Hepatocyte (in vitro differentiated cells): ENCODE results near the gene GPM6B. TPM values are rescaled to one million over a fixed set of nuclear protein-coding genes. Genes with fewer than 3 reads are reported as not detected.

Experiments
- DNase-seq: peaks from one replicate; pipeline ENCODE4 v3.0.0-alpha.2; 2016; ENCODE audit warnings: low spot score
- H2AFZ ChIP-seq: fragments of 200-600 bp; sonication (generic); 2 replicates; pipeline ENCODE4 v1.6.0; 2016; ENCODE audit warnings: antibody characterized with exemption, mild to moderate bottlenecking
- H3K27ac ChIP-seq: fragments of 200-600 bp; sonication (generic); 2 replicates; pipeline ENCODE4 v1.5.1; 2016; ENCODE audit warnings: mild to moderate bottlenecking
- H3K27me3 ChIP-seq: fragments of 200-600 bp; sonication (generic); 2 replicates; pipeline ENCODE4 v1.6.1; 2016
- H3K36me3 ChIP-seq: fragments of 200-600 bp; sonication (generic); replicated peaks from 2 replicates; pipeline ENCODE4 v1.5.1; 2016; ENCODE audit warnings: low read depth; ENCODE audit not compliant: insufficient read depth
- H3K4me1 ChIP-seq: fragments of 200-600 bp; sonication (generic); 2 replicates; pipeline ENCODE4 v1.5.1; 2016; ENCODE audit warnings: mild to moderate bottlenecking, moderate library complexity; ENCODE audit not compliant: insufficient read depth
- H3K4me2 ChIP-seq: fragments of 200-600 bp; sonication (generic); 2 replicates; pipeline ENCODE4 v1.6.0; 2016
- H3K4me3 ChIP-seq: fragments of 200-600 bp; sonication (generic); 2 replicates; pipeline ENCODE4 v1.5.1; 2016; ENCODE audit warnings: mild to moderate bottlenecking
- H3K79me2 ChIP-seq: fragments of 200-600 bp; sonication (generic); 2 replicates; pipeline ENCODE4 v1.6.0; 2017; ENCODE audit warnings: mild to moderate bottlenecking
- H3K9me2 ChIP-seq: fragments of 200-600 bp; sonication (generic); replicated peaks from 2 replicates; pipeline ENCODE4 v1.6.0; 2017; ENCODE audit warnings: mild to moderate bottlenecking; ENCODE audit not compliant: insufficient read depth
- H3K9me3 ChIP-seq: fragments of 200-600 bp; sonication (generic); 2 replicates; pipeline ENCODE4 v1.5.1; 2016; ENCODE audit warnings: low read depth, mild to moderate bottlenecking
- H4K20me1 ChIP-seq: fragments of 200-600 bp; sonication (generic); 2 replicates; pipeline ENCODE4 v1.6.0; 2016; ENCODE audit warnings: mild to moderate bottlenecking; ENCODE audit not compliant: insufficient read depth, poor library complexity, severe bottlenecking
- EZH2 ChIP-seq: fragments of 200-600 bp; sonication (generic); IDR thresholded peaks from 2 replicates; pipeline ENCODE4 v1.6.1; 2016; ENCODE audit warnings: antibody characterized with exemption, mild to moderate bottlenecking, borderline replicate concordance
- EZH2phosphoT487 ChIP-seq: fragments of 200-600 bp; sonication (generic); IDR thresholded peaks from one replicate; pipeline ENCODE4 v1.6.1; 2018; ENCODE audit warnings: antibody characterized with exemption, mild to moderate bottlenecking, low read depth, moderate library complexity; ENCODE audit not compliant: unreplicated experiment, severe bottlenecking
- WGBS: methylation state at CpG from one replicate; pipeline ENCODE4 v1.1.6; 2016; ENCODE audit warnings: low lambda C conversion rate; ENCODE audit errors: missing lambda C conversion rate; 5-methylcytosine and 5-hydroxymethylcytosine counted together
- polyA plus RNA-seq: library from polyadenylated mRNA; unstranded; fragments of >200 nt; fragmentation: Nextera tagmentation; extraction: Ambion mirVana; gene quantifications from 2 replicates; pipeline ENCODE4 v1.2.1, GENCODE V29; 2016
- total RNA-seq: library from RNA; depleted of rRNA; stranded (reverse); fragments of >200 nt; gene quantifications from 2 replicates; pipeline ENCODE4 v1.2.3, GENCODE V29; 2014
- TF ChIP-seq, protein P1 (sequence below): fragments of 200-600 bp; sonication (generic); IDR thresholded peaks from 2 replicates; pipeline ENCODE4 v1.5.1; 2016; ENCODE audit warnings: antibody characterized with exemption, mild to moderate bottlenecking; ENCODE audit not compliant: poor library complexity

The GPM6B gene
- total and polyA plus RNA-seq, 2 experiments from 2014 or later, result 6.8 to 9.0 TPM

DNA sequence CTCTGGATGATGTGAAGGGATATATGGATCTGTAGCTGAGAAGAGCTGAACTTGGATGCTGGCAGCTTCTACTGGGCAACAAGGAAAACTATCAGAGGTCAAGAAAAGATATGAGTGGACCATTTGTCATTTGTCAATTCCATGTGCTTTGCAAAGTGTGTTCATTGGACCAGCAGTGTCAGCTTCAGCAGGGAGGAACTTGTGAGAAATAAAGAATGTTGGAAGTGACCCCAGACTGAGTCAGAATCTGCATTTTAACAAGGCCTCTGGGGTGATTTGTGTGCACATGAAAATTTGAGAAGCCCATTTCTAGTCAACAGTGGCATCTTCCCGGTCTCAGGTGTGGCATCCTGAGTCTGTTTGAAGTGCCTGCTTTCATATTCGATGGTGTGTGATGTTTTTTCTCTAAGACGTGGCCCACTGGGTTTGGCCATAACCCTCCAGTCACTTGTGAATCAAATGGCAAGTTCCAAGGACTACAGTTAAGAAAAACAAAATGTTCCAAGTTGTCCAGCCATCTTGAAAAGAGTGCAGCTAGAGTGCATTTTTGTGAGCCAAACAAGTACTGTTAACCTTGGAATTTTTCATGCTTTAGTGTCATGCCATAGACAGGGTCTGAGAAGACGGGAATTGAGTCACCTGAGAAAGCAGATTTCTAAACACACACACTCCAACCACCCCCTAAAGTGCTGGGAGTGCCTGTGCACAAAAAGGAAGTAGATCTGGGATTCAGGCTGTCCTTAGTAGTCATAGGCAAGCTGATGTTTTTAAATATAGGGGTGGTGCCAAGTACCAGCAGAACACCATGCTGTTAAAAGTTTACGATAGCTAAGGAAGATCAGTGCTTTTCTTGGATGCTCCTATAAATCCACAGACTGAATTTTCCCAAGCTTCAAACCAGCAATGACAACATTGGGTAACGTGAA lies 26.4 kb downstream of the GPM6B start:
- no peak for TF ChIP-seq EZH2
- no peak for TF ChIP-seq EZH2phosphoT487
- TF ChIP-seq, protein P1, sequence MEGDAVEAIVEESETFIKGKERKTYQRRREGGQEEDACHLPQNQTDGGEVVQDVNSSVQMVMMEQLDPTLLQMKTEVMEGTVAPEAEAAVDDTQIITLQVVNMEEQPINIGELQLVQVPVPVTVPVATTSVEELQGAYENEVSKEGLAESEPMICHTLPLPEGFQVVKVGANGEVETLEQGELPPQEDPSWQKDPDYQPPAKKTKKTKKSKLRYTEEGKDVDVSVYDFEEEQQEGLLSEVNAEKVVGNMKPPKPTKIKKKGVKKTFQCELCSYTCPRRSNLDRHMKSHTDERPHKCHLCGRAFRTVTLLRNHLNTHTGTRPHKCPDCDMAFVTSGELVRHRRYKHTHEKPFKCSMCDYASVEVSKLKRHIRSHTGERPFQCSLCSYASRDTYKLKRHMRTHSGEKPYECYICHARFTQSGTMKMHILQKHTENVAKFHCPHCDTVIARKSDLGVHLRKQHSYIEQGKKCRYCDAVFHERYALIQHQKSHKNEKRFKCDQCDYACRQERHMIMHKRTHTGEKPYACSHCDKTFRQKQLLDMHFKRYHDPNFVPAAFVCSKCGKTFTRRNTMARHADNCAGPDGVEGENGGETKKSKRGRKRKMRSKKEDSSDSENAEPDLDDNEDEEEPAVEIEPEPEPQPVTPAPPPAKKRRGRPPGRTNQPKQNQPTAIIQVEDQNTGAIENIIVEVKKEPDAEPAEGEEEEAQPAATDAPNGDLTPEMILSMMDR, result no peak
- WGBS, result 63% methylated on average over 6 of the region's 6 CpGs
- H2AFZ ChIP-seq, result no peak overlapping the region

DNA sequence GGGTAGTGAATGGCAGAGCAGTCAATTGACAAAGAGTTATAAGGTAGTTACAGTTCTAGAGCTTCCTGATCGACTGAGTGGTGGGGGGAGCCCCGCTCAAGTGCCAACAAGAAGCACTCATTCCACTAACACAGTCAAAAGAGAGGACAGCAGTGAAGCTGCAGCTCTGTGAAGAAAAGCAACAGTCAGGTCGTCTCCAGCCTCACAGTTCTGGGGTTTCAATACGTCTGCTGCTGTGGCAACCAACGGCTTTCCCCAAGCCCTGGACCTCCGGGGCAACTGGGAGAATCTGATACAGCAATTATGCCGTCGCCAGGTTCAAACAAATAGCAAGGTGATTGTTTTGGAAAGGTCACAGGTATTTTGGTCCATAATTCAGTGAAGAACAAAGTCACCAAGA lies 30.8 kb downstream of the GPM6B start:
- Histone ChIP-seq H3K4me2 (no peak overlapping the region), H3K4me1 (no peaks in the 10 kb centered on the region), H2AFZ (no peak overlapping the region), H3K79me2 (no peaks in the 10 kb centered on the region), H3K36me3 (no peaks in the 10 kb centered on the region), H3K9me3 (no peaks in the 10 kb centered on the region), H3K27ac (no peak overlapping the region), H3K4me3 (no peak overlapping the region), H3K27me3 (no peaks in the 10 kb centered on the region), H4K20me1 (no peaks in the 10 kb centered on the region), H3K9me2 (no peaks in the 10 kb centered on the region)
- TF ChIP-seq EZH2, result no peak
- DNase-seq, result no peak
- 55% methylated on average over 8 of the region's 8 CpGs for WGBS

More for the DNA sequence above, 26.4 kb downstream of the GPM6B start:
- Histone ChIP-seq H3K9me2 (no peaks in the 10 kb centered on the region), H3K36me3 (no peaks in the 10 kb centered on the region), H3K4me1 (no peaks in the 10 kb centered on the region), H3K27ac (no peak overlapping the region), H3K4me2 (no peak overlapping the region), H3K27me3 (no peaks in the 10 kb centered on the region), H4K20me1 (no peaks in the 10 kb centered on the region), H3K9me3 (no peaks in the 10 kb centered on the region), H3K4me3 (no peak overlapping the region), H3K79me2 (no peaks in the 10 kb centered on the region)
- no peak for DNase-seq

DNA sequence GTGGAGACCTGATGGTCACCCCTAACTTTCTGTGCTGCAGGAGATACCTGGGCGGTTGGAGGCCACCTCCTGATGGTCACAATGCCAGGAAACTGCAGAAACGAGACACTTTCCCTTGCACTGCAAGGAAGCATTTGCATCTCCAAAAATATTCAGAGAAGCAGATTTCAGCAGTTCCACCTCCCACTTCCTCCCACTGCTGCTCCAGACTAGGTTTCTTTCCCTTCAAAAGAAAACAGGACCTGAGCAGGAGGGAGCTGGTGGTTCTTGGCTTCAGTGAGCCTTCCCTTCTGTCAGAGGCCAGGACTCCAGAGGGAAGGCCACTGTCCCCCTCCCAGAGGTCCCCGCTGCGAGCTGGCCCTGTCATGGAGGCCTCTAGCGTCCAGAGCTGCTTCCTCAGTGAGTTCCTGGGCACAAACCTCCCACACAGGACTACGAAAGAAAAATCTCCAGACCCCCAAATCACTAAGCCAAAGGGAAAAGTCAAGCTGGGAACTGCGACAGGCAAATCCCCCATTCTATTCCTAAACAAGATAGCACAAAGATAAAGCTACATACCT lies 35.9 kb downstream of the GPM6B start:
- Histone ChIP-seq H4K20me1 (no peaks in the 10 kb centered on the region), H3K4me2 (no peak overlapping the region), H3K4me3 (no peak overlapping the region), H2AFZ (no peak overlapping the region), H3K27me3 (no peaks in the 10 kb centered on the region), H3K79me2 (no peaks in the 10 kb centered on the region), H3K9me3 (no peaks in the 10 kb centered on the region), H3K27ac (no peak overlapping the region), H3K4me1 (no peaks in the 10 kb centered on the region), H3K9me2 (no peaks in the 10 kb centered on the region), H3K36me3 (peaks cover 1% of the 10 kb centered on the region)
- TF ChIP-seq EZH2phosphoT487, result no peak
- TF ChIP-seq EZH2, result no peak
- TF ChIP-seq, protein P1, result no peak
- WGBS, result 58% methylated on average over 7 of the region's 7 CpGs
- DNase-seq, result no peak

DNA sequence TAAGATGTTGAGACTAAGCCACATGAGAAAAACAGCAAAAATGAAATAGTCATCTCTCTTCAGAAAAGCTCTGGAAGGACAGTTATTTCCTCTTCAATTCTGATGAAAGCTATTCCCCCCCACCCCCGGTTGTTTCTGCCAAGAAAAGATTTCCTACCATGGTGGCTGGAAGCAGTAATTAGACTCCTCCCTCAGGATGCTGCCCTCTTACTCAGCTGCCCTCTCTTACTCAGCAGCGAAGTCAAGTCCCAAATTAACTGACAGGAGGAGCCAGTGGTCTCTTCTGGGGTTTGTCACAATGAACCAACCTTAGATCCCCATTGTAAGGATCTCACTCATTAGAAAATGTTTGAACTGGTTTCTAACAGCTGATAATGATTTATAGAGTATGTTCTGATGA lies 38.0 kb downstream of the GPM6B start:
- Histone ChIP-seq H3K9me2 (no peaks in the 10 kb centered on the region), H3K27me3 (no peaks in the 10 kb centered on the region), H3K79me2 (no peaks in the 10 kb centered on the region), H3K9me3 (no peaks in the 10 kb centered on the region), H3K4me2 (no peak overlapping the region), H3K4me3 (no peak overlapping the region), H4K20me1 (no peaks in the 10 kb centered on the region), H3K4me1 (no peaks in the 10 kb centered on the region), H3K27ac (no peak overlapping the region), H2AFZ (no peak overlapping the region), H3K36me3 (peaks cover 3% of the 10 kb centered on the region)
- 49% methylated on average over 2 of the region's 2 CpGs for WGBS
- DNase-seq, result no peak
- TF ChIP-seq EZH2phosphoT487 (no peak), EZH2 (no peak)
- TF ChIP-seq, protein P1, result no peak
